HepG2 (cell line): Measurements from ENCODE around the gene PEAK3. TPM values are rescaled to one million over a fixed set of nuclear protein-coding genes. Genes with fewer than 3 reads are reported as not detected.

Source experiments
- CTCF ChIP-seq: sonication (generic); formaldehyde crosslinking; IDR thresholded peaks from 2 replicates; pipeline ENCODE4 v1.5.0; 2020; ENCODE audit warnings: mild to moderate bottlenecking, missing genetic modification reagents, moderate library complexity
- ETV5 ChIP-seq: IDR thresholded peaks from 2 replicates; pipeline ENCODE4 v1.6.1; 2018; ENCODE audit warnings: missing biosample characterization, missing genetic modification reagents, inconsistent platforms, borderline replicate concordance
- HBP1 ChIP-seq: IDR thresholded peaks from 2 replicates; pipeline ENCODE4 v1.6.1; 2016; ENCODE audit warnings: low read depth, control low read depth
- KDM5A ChIP-seq: fragments of 200-600 bp; sonication (generic); IDR thresholded peaks from 2 replicates; pipeline ENCODE4 v1.7.0; 2018; ENCODE audit warnings: antibody characterized with exemption, mild to moderate bottlenecking, low read length, borderline replicate concordance
- PAX8 ChIP-seq: sonication (generic); formaldehyde crosslinking; IDR thresholded peaks from 2 replicates; pipeline ENCODE4 v1.8.0; 2022; ENCODE audit warnings: mild to moderate bottlenecking, missing genetic modification reagents, borderline replicate concordance
- SMARCE1 ChIP-seq: fragments of 450-650 bp; IDR thresholded peaks from 2 replicates; pipeline ENCODE4 v1.6.1; 2017; ENCODE audit warnings: borderline replicate concordance
- SP4 ChIP-seq: sonication (generic); formaldehyde crosslinking; IDR thresholded peaks from 2 replicates; pipeline ENCODE4 v1.8.1; 2023; ENCODE audit warnings: mild to moderate bottlenecking, missing genetic modification reagents
- TERF1 ChIP-seq: sonication (generic); formaldehyde crosslinking; IDR thresholded peaks from 2 replicates; pipeline ENCODE4 v1.8.0; 2022; ENCODE audit warnings: mild to moderate bottlenecking, missing genetic modification reagents, moderate library complexity
- WIZ ChIP-seq: sonication (generic); formaldehyde crosslinking; IDR thresholded peaks from 2 replicates; pipeline ENCODE4 v1.5.1; 2020; ENCODE audit warnings: mild to moderate bottlenecking, missing genetic modification reagents
- ZNF552 ChIP-seq: sonication (generic); formaldehyde crosslinking; IDR thresholded peaks from 2 replicates; pipeline ENCODE4 v1.9.0; 2022; ENCODE audit warnings: missing genetic modification reagents, mild to moderate bottlenecking, borderline replicate concordance
- ZNF800 ChIP-seq: sonication (generic); formaldehyde crosslinking; IDR thresholded peaks from 2 replicates; pipeline ENCODE4 v1.4.0; 2020; ENCODE audit warnings: missing genetic modification reagents
- polyA plus RNA-seq, 8 experiments: library from polyadenylated mRNA; depleted of rRNA in 3 of 8; stranded (reverse) in 7 of 8; unstranded in 1 of 8; fragments of >200 nt; fragmentation: Illumina TruSeq in 4 of 8; extraction: Trizol in 4 of 8; gene quantifications; 2 replicates each; pipeline versions ENCODE4 v1.2.1 to v1.2.3, GENCODE V29; 2011 to 2016; ENCODE audit warnings: low read depth in 4 of 8, missing spikeins in 1 of 8, mixed read lengths in 1 of 8; ENCODE audit not compliant: insufficient read depth in 1 of 8
- total RNA-seq, 5 experiments: library from RNA; depleted of rRNA; stranded (reverse); fragments of >200 nt; fragmentation: Illumina TruSeq; extraction: Trizol; gene quantifications; 2 replicates each; pipeline ENCODE4 v1.2.3, GENCODE V29; 2016; ENCODE audit warnings: low read depth in 1 of 5
- TF ChIP-seq, protein P1 (sequence below): sonication (generic); formaldehyde crosslinking; IDR thresholded peaks from 2 replicates; pipeline ENCODE4 v1.8.1; 2023; ENCODE audit warnings: missing genetic modification reagents, inconsistent platforms, borderline replicate concordance
- TF ChIP-seq, protein P2 (sequence below), 2 experiments: sonication (generic) in 1 of 2; formaldehyde crosslinking in 1 of 2; IDR thresholded peaks; 2 replicates each; pipeline versions ENCODE4 v1.5.1 to v1.6.1; 2011 to 2020; ENCODE audit warnings: borderline replicate concordance in 1 of 2, low read depth in 1 of 2, low read length in 1 of 2, mild to moderate bottlenecking in 1 of 2, missing genetic modification reagents in 1 of 2, moderate library complexity in 1 of 2

The PEAK3 gene
- total and polyA plus RNA-seq, 2 of the 13 experiments (the other 11 are each of a cell fraction or from before 2014, with no cell fraction given): not detected

DNA sequence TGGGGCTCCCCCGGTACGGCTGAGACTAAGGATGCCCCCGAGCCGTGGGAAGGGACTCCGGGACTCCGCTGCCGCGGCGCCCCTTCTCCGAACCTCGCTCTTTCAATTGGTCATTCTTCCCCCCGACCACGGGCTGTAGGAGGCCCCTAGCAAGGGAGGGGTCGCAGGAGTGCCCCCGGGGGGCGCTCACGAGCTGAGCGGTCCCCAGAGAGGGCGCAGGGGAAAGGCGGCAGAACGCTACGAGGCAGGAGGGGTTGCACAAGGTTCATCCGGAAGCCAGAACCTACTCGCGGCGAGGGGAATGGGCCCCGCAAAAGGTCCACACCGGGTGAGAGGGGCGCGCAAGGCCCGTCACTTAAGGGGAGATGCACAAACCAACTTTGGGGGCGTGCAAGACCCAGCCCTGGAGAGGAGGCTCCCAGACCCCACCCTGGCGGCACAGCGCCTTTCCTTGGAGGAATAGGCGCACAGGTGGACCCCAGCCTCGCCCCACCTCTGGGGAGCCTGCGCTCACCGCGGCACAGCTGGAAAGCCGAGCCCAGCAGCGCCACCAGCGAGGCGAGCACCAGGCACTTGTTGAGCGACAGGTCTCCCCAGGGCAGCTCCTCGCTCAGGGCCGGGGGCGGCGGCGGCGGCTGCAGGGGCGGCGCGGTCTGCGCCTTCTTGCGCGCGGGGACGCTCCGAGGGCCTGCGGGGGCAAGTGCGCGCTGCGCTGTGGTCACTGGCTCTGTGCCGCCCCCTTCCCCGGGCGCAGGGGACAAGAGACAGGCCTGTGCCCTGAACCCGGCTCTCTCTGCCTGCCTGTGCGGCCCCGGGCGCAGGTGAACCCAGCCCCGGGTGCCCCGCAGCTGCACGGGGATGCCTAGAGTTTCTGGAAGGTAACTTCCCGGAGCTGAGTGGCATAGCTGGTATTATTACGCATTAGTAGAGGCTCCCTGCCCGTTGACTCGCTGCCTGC, 28.6 kb downstream of the PEAK3 start (continued):
- TF ChIP-seq, protein P1, sequence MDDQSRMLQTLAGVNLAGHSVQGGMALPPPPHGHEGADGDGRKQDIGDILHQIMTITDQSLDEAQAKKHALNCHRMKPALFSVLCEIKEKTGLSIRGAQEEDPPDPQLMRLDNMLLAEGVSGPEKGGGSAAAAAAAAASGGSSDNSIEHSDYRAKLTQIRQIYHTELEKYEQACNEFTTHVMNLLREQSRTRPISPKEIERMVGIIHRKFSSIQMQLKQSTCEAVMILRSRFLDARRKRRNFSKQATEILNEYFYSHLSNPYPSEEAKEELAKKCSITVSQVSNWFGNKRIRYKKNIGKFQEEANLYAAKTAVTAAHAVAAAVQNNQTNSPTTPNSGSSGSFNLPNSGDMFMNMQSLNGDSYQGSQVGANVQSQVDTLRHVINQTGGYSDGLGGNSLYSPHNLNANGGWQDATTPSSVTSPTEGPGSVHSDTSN (CRISPR knock-in tag): no peak
- TF ChIP-seq ZNF552 (CRISPR knock-in tag): no peak
- no peak for TF ChIP-seq SMARCE1
- no peak for TF ChIP-seq SP4
- TF ChIP-seq ETV5: peak; percentile 64
- TF ChIP-seq HBP1 (CRISPR knock-in tag): no peak
- TF ChIP-seq KDM5A: no peak
- TF ChIP-seq PAX8 (CRISPR knock-in tag): no peak
- no peak for TF ChIP-seq WIZ (CRISPR knock-in tag)
- TF ChIP-seq, protein P2, sequence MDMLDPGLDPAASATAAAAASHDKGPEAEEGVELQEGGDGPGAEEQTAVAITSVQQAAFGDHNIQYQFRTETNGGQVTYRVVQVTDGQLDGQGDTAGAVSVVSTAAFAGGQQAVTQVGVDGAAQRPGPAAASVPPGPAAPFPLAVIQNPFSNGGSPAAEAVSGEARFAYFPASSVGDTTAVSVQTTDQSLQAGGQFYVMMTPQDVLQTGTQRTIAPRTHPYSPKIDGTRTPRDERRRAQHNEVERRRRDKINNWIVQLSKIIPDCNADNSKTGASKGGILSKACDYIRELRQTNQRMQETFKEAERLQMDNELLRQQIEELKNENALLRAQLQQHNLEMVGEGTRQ (IDR thresholded peaks at IDR 0.05; ENCODE audit: low read depth, low read length): no peak
- TF ChIP-seq, protein P2 (CRISPR knock-in tag; IDR thresholded peaks at IDR 0.05; ENCODE audit: borderline replicate concordance): no peak
- TF ChIP-seq TERF1 (CRISPR knock-in tag): no peak; the same call in 1 of the 2 replicates
- peak; percentile 92 for TF ChIP-seq ZNF800 (CRISPR knock-in tag)
- TF ChIP-seq CTCF (CRISPR knock-in tag): peak; percentile 83
